Activated CD4-positive, alpha-beta memory T cell treated with anti-CD3 and anti-CD28 coated beads for 36 hours (primary cell): ENCODE measurements around the gene TEX264. TPM values are rescaled to one million over a fixed set of nuclear protein-coding genes. Genes with fewer than 3 reads are reported as not detected.
"Not testable (repeated sequence)": the region's sequence is repeated elsewhere in the genome, so short reads cannot be mapped to it uniquely, and the experiment has no call there.

Source experiments
- CTCF ChIA-PET: fragments of 350-600 bp; sonication (Branson Sonifier 250); formaldehyde crosslinking; loops from one replicate; lab custom pipeline; 2021; ENCODE audit warnings: antibody characterized with exemption, inconsistent platforms; lab: Charles Lee
- POLR2A ChIA-PET: fragments of 350-600 bp; sonication (Branson Sonifier 250); formaldehyde crosslinking; loops from one replicate; lab custom pipeline; 2021; ENCODE audit warnings: antibody characterized with exemption; lab: Charles Lee
- DNase-seq: peaks from one replicate; pipeline ENCODE4 v3.0.0-alpha.2; 2020
- H3K27ac Mint-ChIP-seq: one replicate; pipeline ENCODE4 v1.8.0; 2021; ENCODE audit warnings: mixed read lengths
- H3K27me3 Mint-ChIP-seq: one replicate; pipeline ENCODE4 v1.8.0; 2021; ENCODE audit warnings: mixed read lengths
- H3K36me3 Mint-ChIP-seq: one replicate; pipeline ENCODE4 v1.8.0; 2021; ENCODE audit warnings: mixed read lengths
- H3K4me1 Mint-ChIP-seq: one replicate; pipeline ENCODE4 v1.8.0; 2021; ENCODE audit warnings: low read depth, mixed read lengths
- H3K4me3 Mint-ChIP-seq: one replicate; pipeline ENCODE4 v1.8.0; 2021; ENCODE audit warnings: mild to moderate bottlenecking, mixed read lengths
- H3K9me3 Mint-ChIP-seq: one replicate; pipeline ENCODE4 v1.8.0; 2021; ENCODE audit warnings: mixed read lengths
- intact Hi-C: fragments of 100-400 bp; cut with micrococcal nuclease; formaldehyde crosslinking; loops from one replicate; pipeline ENCODE4 v1.15.1; 2023
- total RNA-seq, 2 experiments: library from RNA; stranded (reverse); gene quantifications; one replicate each; pipeline ENCODE4 v1.2.3, GENCODE V29; 2021

The TEX264 gene
- total RNA-seq = 10 to 100 TPM; 44.9 to 45.2 TPM

GRCh38 chr3:51670823-51671733 is at the start of gene TEX264:
TSS of gene TEX264 (plus strand) at chr3:51671252. CDS start at chr3:51674305, 3,053 bp downstream.
- intact Hi-C loops = loop anchor here (1.0 to 10.0 kb wide), 5 partner anchors 11 to 1054 kb away; partner anchors contain the start of genes ABHD14A, ABHD14B, MANF and MAPKAPK3
- peaks cover 62% of the 10 kb centered on the region for H3K4me1 Mint-ChIP-seq
- H3K4me3 Mint-ChIP-seq = peak within 1 kb of the TSS; percentile 87
- POLR2A ChIA-PET = interaction anchor here (1.3 to 4.1 kb wide), 4 partner anchors 10 to 279 kb away, joined by 3 to 37 read pairs (median 13); partner anchors contain the start of gene DCAF1
- H3K36me3 Mint-ChIP-seq = peaks cover 8% of the 10 kb centered on the region
- no peaks in the 10 kb centered on the region for H3K9me3 Mint-ChIP-seq
- peak; percentile 92 for DNase-seq
- CTCF ChIA-PET = interaction anchor here (1.1 to 12.9 kb wide), 11 partner anchors 11 to 169 kb away, joined by 3 to 261 read pairs (median 7); partner anchors contain the start of gene DCAF1
- H3K27me3 Mint-ChIP-seq = no peaks in the 10 kb centered on the region
- H3K27ac Mint-ChIP-seq = peak within 1 kb of the TSS; percentile 89

- H3K27ac Mint-ChIP-seq = no peak overlapping the region
- H3K4me3 Mint-ChIP-seq = no peak overlapping the region
- no peaks in the 10 kb centered on the region for H3K9me3 Mint-ChIP-seq
- intact Hi-C loops = no loop called here
- ChIA-PET POLR2A (no interaction called here), CTCF (no interaction called here)
- no peaks in the 10 kb centered on the region for H3K27me3 Mint-ChIP-seq
- no peaks in the 10 kb centered on the region for H3K36me3 Mint-ChIP-seq
- peaks cover 9% of the 10 kb centered on the region for H3K4me1 Mint-ChIP-seq
- no peak for DNase-seq
Measured at GRCh38 chr3:51622413-51622812, 48.6 kb upstream of the TEX264 start.

GRCh38 chr3:51622868-51623267 is 48.2 kb upstream of the TEX264 start:
- no peak for DNase-seq
- Mint-ChIP-seq H3K4me1 (peaks cover 9% of the 10 kb centered on the region), H3K4me3 (no peak overlapping the region), H3K9me3 (no peaks in the 10 kb centered on the region), H3K36me3 (no peaks in the 10 kb centered on the region), H3K27me3 (no peaks in the 10 kb centered on the region), H3K27ac (no peak overlapping the region)
- ChIA-PET POLR2A (no interaction called here), CTCF (interaction anchor here (2.0 kb wide), 1 partner anchor 120 kb away, joined by 9 read pairs; no protein-coding TSS in a partner anchor)
- intact Hi-C loops = no loop called here

- no peak overlapping the region for H3K4me3 Mint-ChIP-seq
- ChIA-PET CTCF (interaction anchor here (0.6 kb wide), 1 partner anchor 90 kb away, joined by 3 read pairs; no protein-coding TSS in a partner anchor), POLR2A (no interaction called here)
- no peaks in the 10 kb centered on the region for H3K27me3 Mint-ChIP-seq
- H3K4me1 Mint-ChIP-seq = no peaks in the 10 kb centered on the region
- no peaks in the 10 kb centered on the region for H3K9me3 Mint-ChIP-seq
- intact Hi-C loops = no loop called here
- no peak for DNase-seq
- H3K36me3 Mint-ChIP-seq = peaks cover 29% of the 10 kb centered on the region
- H3K27ac Mint-ChIP-seq = no peak overlapping the region
Measured at GRCh38 chr3:51630513-51630912, 40.5 kb upstream of the TEX264 start.

- CTCF ChIA-PET = interaction anchor here (1.0 to 1.4 kb wide), 2 partner anchors 32 to 136 kb away, joined by 3 to 4 read pairs; no protein-coding TSS in a partner anchor
- POLR2A ChIA-PET = no interaction called here
- H3K36me3 Mint-ChIP-seq = peaks cover 34% of the 10 kb centered on the region
- no peak overlapping the region for H3K4me3 Mint-ChIP-seq
- H3K9me3 Mint-ChIP-seq = no peaks in the 10 kb centered on the region
- no peaks in the 10 kb centered on the region for H3K27me3 Mint-ChIP-seq
- no peak overlapping the region for H3K27ac Mint-ChIP-seq
- no peak for DNase-seq
- no peaks in the 10 kb centered on the region for H3K4me1 Mint-ChIP-seq
- intact Hi-C loops = no loop called here
Measured at GRCh38 chr3:51637144-51637940, 33.7 kb upstream of the TEX264 start.

GRCh38 chr3:51637941-51638471 is 33.0 kb upstream of the TEX264 start:
- H3K4me3 Mint-ChIP-seq = no peak overlapping the region
- ChIA-PET CTCF (interaction anchor here (1.0 to 1.4 kb wide), 2 partner anchors 32 to 136 kb away, joined by 3 to 4 read pairs; no protein-coding TSS in a partner anchor), POLR2A (no interaction called here)
- H3K36me3 Mint-ChIP-seq = peaks cover 35% of the 10 kb centered on the region
- no peaks in the 10 kb centered on the region for H3K9me3 Mint-ChIP-seq
- H3K27ac Mint-ChIP-seq = no peak overlapping the region
- H3K4me1 Mint-ChIP-seq = no peaks in the 10 kb centered on the region
- DNase-seq = peak; percentile 45
- intact Hi-C loops = loop anchor here (1.0 to 2.0 kb wide), 2 partner anchors 45 to 136 kb away; no protein-coding TSS in a partner anchor
- no peaks in the 10 kb centered on the region for H3K27me3 Mint-ChIP-seq

- POLR2A ChIA-PET = no interaction called here
Measured at GRCh38 chr3:51642462-51642861, 28.6 kb upstream of the TEX264 start.

GRCh38 chr3:51646091-51646490 is 25.0 kb upstream of the TEX264 start:
- ChIA-PET POLR2A (no interaction called here), CTCF (interaction anchor here (0.6 to 1.3 kb wide), 2 partner anchors 23 to 36 kb away, joined by 3 to 5 read pairs; no protein-coding TSS in a partner anchor)
- Mint-ChIP-seq H3K4me1 (no peaks in the 10 kb centered on the region), H3K27ac (no peak overlapping the region), H3K27me3 (no peaks in the 10 kb centered on the region), H3K36me3 (peaks cover 72% of the 10 kb centered on the region), H3K9me3 (no peaks in the 10 kb centered on the region), H3K4me3 (no peak overlapping the region)
- no peak for DNase-seq
- intact Hi-C loops = no loop called here

More at GRCh38 chr3:51642462-51642861, 28.6 kb upstream of the TEX264 start:
- intact Hi-C loops = no loop called here
- no peak for DNase-seq
- CTCF ChIA-PET = interaction anchor here (0.7 to 5.3 kb wide), 7 partner anchors 27 to 141 kb away, joined by 3 to 31 read pairs (median 4); no protein-coding TSS in a partner anchor
- no peak overlapping the region for H3K27ac Mint-ChIP-seq
- H3K4me1 Mint-ChIP-seq = no peaks in the 10 kb centered on the region
- no peaks in the 10 kb centered on the region for H3K9me3 Mint-ChIP-seq
- no peaks in the 10 kb centered on the region for H3K27me3 Mint-ChIP-seq
- no peak overlapping the region for H3K4me3 Mint-ChIP-seq
- peaks cover 62% of the 10 kb centered on the region for H3K36me3 Mint-ChIP-seq

- peaks cover 14% of the 10 kb centered on the region for H3K9me3 Mint-ChIP-seq
- peaks cover 52% of the 10 kb centered on the region for H3K36me3 Mint-ChIP-seq
- H3K27me3 Mint-ChIP-seq, POLR2A ChIA-PET, intact Hi-C loops, H3K4me1 Mint-ChIP-seq, H3K4me3 Mint-ChIP-seq, H3K27ac Mint-ChIP-seq, CTCF ChIA-PET, DNase-seq: not testable (repeated sequence)
Measured at GRCh38 chr3:51652103-51652502, 18.9 kb upstream of the TEX264 start.

GRCh38 chr3:51653409-51653808 is 17.6 kb upstream of the TEX264 start:
- H3K4me1 Mint-ChIP-seq, POLR2A ChIA-PET, DNase-seq, H3K27me3 Mint-ChIP-seq, CTCF ChIA-PET, H3K27ac Mint-ChIP-seq, H3K4me3 Mint-ChIP-seq, intact Hi-C loops: not testable (repeated sequence)
- Mint-ChIP-seq H3K9me3 (peaks cover 14% of the 10 kb centered on the region), H3K36me3 (peaks cover 52% of the 10 kb centered on the region)

- POLR2A ChIA-PET = no interaction called here
Measured at GRCh38 chr3:51657234-51657633, 13.8 kb upstream of the TEX264 start.

More at GRCh38 chr3:51657234-51657633, 13.8 kb upstream of the TEX264 start:
- H3K27me3 Mint-ChIP-seq = no peaks in the 10 kb centered on the region
- no peaks in the 10 kb centered on the region for H3K4me1 Mint-ChIP-seq
- CTCF ChIA-PET = interaction anchor here (2.1 kb wide), 1 partner anchor 13 kb away, joined by 7 read pairs; no protein-coding TSS in a partner anchor
- no peak overlapping the region for H3K27ac Mint-ChIP-seq
- DNase-seq = no peak
- H3K9me3 Mint-ChIP-seq = peaks cover 8% of the 10 kb centered on the region
- H3K4me3 Mint-ChIP-seq = no peak overlapping the region
- intact Hi-C loops = no loop called here
- peaks cover 41% of the 10 kb centered on the region for H3K36me3 Mint-ChIP-seq
